Measurements from ENCODE around the gene MFGE8. TPM values are rescaled to one million over a fixed set of nuclear protein-coding genes. Genes with fewer than 3 reads are reported as not detected.

Gene MFGE8
- polyA plus RNA-seq, 1 experiment, result 1,967 TPM

- peaks cover 6% of the 10 kb centered on the region for H3K27me3 ChIP-seq (ENCODE audit: control insufficient read depth, insufficient read depth, low read length)
- ChIA-PET CTCF (no interaction called here), POLR2A (no interaction called here)
- H3K4me3 ChIP-seq (ENCODE audit: low read depth, low read length), result no peak overlapping the region
- H3K36me3 ChIP-seq (ENCODE audit: control insufficient read depth, insufficient read depth, low read length), result peaks cover 1% of the 10 kb centered on the region; the same call in 1 of the 2 replicates
- TF ChIP-seq CTCF (IDR thresholded peaks at IDR 0.05; ENCODE audit: insufficient read depth, low read depth, low read length), result no peak
- no peak for DNase-seq (ENCODE audit: low read depth)
Measured at GRCh38 chr15:88872706-88873105, 40.5 kb downstream of the MFGE8 start.

- ChIA-PET CTCF (interaction anchor here (2.0 kb wide), 1 partner anchor 215 kb away, joined by 6 read pairs; no protein-coding TSS in a partner anchor), POLR2A (no interaction called here)
- TF ChIP-seq CTCF (IDR thresholded peaks at IDR 0.05; ENCODE audit: insufficient read depth, low read depth, low read length), result no peak
- Histone ChIP-seq H3K36me3 (ENCODE audit: control insufficient read depth, insufficient read depth, low read length) (peaks cover 1% of the 10 kb centered on the region; the same call in 1 of the 2 replicates), H3K27me3 (ENCODE audit: control insufficient read depth, insufficient read depth, low read length) (peaks cover 6% of the 10 kb centered on the region), H3K4me3 (ENCODE audit: low read depth, low read length) (no peak overlapping the region)
- no peak for DNase-seq (ENCODE audit: low read depth)
Measured at GRCh38 chr15:88872106-88872505, 41.1 kb downstream of the MFGE8 start.

DNA sequence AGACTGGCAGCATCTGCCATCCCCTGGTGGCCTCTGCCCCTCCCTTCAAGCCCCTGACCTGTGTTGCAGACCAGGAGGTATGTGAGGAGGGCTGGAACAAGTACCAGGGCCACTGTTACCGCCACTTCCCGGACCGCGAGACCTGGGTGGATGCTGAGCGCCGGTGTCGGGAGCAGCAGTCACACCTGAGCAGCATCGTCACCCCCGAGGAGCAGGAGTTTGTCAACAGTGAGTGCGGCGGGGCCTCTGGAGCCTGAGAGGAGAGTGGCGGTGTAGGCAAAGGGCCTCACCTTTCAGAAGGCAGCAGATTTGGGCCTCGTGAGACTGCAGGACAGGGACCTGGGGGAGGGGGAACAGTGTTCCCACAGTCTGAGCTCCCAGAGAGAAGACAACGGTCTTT, 41.9 kb downstream of the MFGE8 start:
- no peak for DNase-seq (ENCODE audit: low read depth)
- H3K27me3 ChIP-seq (ENCODE audit: control insufficient read depth, insufficient read depth, low read length), result peaks cover 9% of the 10 kb centered on the region
- CTCF ChIA-PET, result interaction anchor here (2.0 to 3.7 kb wide), 2 partner anchors 8 to 214 kb away, joined by 6 to 27 read pairs; no protein-coding TSS in a partner anchor
- no peak overlapping the region for H3K4me3 ChIP-seq (ENCODE audit: low read depth, low read length)
- POLR2A ChIA-PET, result no interaction called here
- no peak for TF ChIP-seq CTCF (IDR thresholded peaks at IDR 0.05; ENCODE audit: insufficient read depth, low read depth, low read length)
- H3K36me3 ChIP-seq (ENCODE audit: control insufficient read depth, insufficient read depth, low read length), result peaks cover 1% of the 10 kb centered on the region; the same call in 1 of the 2 replicates

- CTCF ChIA-PET, result interaction anchor here (1.6 kb wide), 2 partner anchors 12 to 16 kb away, joined by 3 to 4 read pairs; no protein-coding TSS in a partner anchor
- POLR2A ChIA-PET, result no interaction called here
- DNase-seq (ENCODE audit: low read depth), result no peak
- H3K27me3 ChIP-seq (ENCODE audit: control insufficient read depth, insufficient read depth, low read length), result peaks cover 13% of the 10 kb centered on the region
- TF ChIP-seq CTCF (IDR thresholded peaks at IDR 0.05; ENCODE audit: insufficient read depth, low read depth, low read length), result no peak
- H3K36me3 ChIP-seq (ENCODE audit: control insufficient read depth, insufficient read depth, low read length), result no peaks in the 10 kb centered on the region
- H3K4me3 ChIP-seq (ENCODE audit: low read depth, low read length), result no peak overlapping the region
Measured at GRCh38 chr15:88866295-88866881, 46.8 kb downstream of the MFGE8 start.

DNA sequence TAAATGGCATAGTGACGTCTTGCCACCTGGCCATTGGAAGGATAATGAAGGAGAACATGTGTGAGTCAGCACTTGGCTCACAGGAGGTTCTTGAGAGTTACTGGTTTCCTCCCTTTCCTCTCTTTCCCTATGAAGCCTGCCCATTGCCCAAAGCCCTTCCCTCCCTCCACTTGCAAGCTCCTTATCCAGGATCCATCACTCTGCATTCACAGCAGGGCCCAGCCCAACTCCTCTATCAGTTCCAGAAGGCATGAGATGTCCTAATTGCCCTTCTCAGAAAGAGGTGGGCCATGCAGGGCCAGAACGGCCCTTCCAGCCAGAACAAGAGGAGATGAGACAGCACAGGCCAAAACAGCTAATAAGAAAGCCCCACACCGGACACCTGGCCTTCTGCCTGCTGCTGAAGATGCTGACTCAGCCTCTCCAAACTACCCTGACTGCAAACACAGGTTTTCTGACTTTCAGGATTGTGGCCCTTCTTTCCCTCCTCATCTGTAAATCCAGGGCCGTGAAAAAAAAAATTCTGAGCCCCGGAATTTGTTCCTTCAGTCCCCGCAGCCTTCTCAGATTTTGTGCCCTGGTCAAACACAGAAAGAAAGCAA, 47.6 kb downstream of the MFGE8 start:
- no peak overlapping the region for H3K4me3 ChIP-seq (ENCODE audit: low read depth, low read length)
- no peak for TF ChIP-seq CTCF (IDR thresholded peaks at IDR 0.05; ENCODE audit: insufficient read depth, low read depth, low read length)
- ChIA-PET POLR2A (no interaction called here), CTCF (interaction anchor here (1.6 kb wide), 2 partner anchors 13 to 17 kb away, joined by 3 to 4 read pairs; no protein-coding TSS in a partner anchor)
- H3K36me3 ChIP-seq (ENCODE audit: control insufficient read depth, insufficient read depth, low read length), result no peaks in the 10 kb centered on the region
- peaks cover 16% of the 10 kb centered on the region for H3K27me3 ChIP-seq (ENCODE audit: control insufficient read depth, insufficient read depth, low read length)
- no peak for DNase-seq (ENCODE audit: low read depth)

All from BJ (cell line).